Epithelial cell of esophagus (primary cell): ENCODE data around the gene BCKDHB.

Experiments used
- DNase-seq: peaks from one replicate; pipeline ENCODE4 v3.0.0; 2010; ENCODE audit warnings: low read depth
- H3K4me3 ChIP-seq: 2 replicates; pipeline ENCODE4 v1.5.1; 2011; ENCODE audit warnings: mild to moderate bottlenecking, low read length, control low read depth
- TF ChIP-seq, protein P1 (sequence below): IDR thresholded peaks from 2 replicates; pipeline ENCODE4 v1.5.1; 2011; ENCODE audit warnings: low read depth, mild to moderate bottlenecking, low read length, control low read depth, inconsistent platforms; ENCODE audit not compliant: insufficient read depth; ENCODE audit errors: missing control alignments

Gene BCKDHB

DNA sequence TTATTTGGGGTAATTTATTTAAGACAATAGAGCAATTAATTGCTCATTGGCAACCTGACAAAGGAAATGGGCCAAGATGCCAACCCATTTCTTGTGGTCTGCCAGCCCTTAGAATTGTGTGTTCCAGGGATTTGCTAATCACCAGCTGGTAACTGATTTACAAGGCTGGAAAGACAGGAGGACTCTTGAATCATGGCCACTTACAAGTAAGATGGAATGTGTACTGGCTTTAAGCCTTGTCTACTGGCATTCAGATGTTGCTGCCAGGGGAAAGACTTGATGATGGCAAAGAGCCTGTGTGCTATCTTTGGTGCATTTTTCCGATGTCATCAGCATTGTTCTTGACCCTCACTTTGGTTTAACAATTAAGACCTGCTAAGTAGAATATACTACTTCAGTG is 91.0 kb downstream of the BCKDHB start:
- no peak for DNase-seq

DNA sequence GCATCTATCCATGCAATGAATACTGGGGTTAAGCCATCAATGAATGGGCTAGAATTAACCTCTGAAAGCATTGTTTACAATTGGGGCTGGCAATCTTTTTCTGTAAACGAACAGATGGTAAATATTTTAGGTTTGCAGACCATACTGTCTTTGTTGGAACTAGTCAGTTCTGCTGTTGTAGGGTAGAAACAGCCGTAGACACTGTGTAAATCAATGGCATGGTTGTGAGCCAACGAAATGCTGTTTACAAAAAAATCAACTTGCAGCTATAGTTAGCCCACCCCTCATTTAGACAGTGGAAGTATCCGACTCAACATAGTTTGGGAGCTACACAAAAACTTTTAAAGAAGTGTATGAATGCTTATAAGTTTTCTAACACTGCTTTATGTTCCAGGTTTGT is 91.5 kb downstream of the BCKDHB start:
- DNase-seq, result no peak
- TF ChIP-seq, protein P1, sequence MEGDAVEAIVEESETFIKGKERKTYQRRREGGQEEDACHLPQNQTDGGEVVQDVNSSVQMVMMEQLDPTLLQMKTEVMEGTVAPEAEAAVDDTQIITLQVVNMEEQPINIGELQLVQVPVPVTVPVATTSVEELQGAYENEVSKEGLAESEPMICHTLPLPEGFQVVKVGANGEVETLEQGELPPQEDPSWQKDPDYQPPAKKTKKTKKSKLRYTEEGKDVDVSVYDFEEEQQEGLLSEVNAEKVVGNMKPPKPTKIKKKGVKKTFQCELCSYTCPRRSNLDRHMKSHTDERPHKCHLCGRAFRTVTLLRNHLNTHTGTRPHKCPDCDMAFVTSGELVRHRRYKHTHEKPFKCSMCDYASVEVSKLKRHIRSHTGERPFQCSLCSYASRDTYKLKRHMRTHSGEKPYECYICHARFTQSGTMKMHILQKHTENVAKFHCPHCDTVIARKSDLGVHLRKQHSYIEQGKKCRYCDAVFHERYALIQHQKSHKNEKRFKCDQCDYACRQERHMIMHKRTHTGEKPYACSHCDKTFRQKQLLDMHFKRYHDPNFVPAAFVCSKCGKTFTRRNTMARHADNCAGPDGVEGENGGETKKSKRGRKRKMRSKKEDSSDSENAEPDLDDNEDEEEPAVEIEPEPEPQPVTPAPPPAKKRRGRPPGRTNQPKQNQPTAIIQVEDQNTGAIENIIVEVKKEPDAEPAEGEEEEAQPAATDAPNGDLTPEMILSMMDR, result no peak
- H3K4me3 ChIP-seq, result no peak overlapping the region

More for the DNA sequence above, 91.0 kb downstream of the BCKDHB start:
- TF ChIP-seq, protein P1, result no peak
- H3K4me3 ChIP-seq, result no peak overlapping the region

DNA sequence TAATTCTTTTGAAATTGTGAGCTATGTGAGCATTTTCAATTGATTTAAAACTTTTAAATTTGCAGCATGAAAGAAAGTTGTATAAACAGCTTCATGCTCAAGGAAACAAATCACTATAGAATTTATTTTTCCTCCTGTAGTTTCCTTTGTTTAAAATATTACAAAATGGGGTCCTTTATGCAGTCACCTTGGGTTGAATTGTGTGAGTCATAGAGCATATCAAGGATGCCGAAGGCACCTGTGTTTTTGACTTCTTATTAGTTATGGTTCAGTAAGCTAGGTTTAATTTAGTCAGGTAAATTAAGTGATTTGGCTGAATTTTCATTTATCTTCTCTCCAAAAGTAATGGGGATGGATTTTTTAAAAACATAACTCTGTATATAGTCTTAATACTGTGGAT is 96.8 kb downstream of the BCKDHB start:
- no peak overlapping the region for H3K4me3 ChIP-seq
- TF ChIP-seq, protein P1, result no peak
- DNase-seq, result no peak

DNA sequence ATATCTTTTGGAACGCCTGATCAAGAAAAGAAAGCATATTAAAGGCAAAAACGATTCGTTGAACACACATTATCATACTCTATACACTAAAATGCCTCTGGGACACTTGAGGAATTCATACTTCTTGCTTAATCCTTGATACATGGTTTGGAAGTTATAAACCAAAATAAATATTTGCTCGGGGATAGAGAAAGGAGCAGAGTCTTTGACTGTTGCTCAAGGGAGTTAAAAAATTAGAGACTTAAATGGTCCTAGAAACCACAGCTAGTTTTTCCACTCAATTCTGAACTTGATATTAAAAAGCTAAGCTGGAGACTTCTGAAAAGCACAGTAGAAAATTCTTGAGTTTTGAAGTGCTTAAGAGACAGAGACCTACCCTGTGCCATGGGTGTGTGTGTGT is 98.9 kb downstream of the BCKDHB start:
- no peak overlapping the region for H3K4me3 ChIP-seq
- TF ChIP-seq, protein P1, result no peak
- no peak for DNase-seq

DNA sequence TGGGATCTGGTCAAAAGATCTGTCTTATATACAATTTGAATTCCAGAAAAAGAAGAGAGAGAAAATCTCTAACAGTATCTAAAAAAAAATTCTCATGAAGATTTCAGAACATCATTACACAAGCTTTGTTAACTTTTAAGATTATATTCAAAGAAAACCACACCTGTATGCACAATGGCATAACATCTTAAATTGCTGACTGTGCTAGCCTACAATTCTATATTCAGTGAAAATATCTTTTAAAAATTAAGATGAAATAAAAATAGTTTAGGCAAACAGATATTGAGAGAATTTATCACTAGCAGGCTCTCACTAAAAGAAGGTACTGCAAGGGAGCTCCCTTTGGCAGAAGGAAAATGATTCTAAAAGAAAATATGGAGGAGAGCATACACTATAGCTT is 100.3 kb downstream of the BCKDHB start:
- DNase-seq, result no peak
- TF ChIP-seq, protein P1, result no peak
- no peak overlapping the region for H3K4me3 ChIP-seq

DNA sequence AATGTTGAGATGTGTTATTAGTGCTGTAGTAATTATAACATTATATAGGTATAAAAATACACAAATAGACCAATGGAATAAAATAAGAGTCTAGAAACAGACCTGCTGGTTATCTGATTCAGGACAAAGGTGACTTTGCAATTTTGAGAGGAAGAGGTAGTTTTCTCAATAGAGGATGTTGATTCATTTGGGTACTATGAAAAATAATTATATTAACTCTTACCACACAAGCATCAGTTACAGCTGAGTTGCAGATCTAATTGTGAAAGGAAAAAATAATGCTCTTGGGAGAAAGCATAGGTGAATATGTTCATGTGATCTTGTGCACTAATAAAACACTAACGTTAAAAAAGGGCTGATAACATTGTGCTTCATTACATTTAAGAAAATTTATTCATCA is 103.0 kb downstream of the BCKDHB start:
- no peak overlapping the region for H3K4me3 ChIP-seq
- TF ChIP-seq, protein P1, result no peak
- no peak for DNase-seq

DNA sequence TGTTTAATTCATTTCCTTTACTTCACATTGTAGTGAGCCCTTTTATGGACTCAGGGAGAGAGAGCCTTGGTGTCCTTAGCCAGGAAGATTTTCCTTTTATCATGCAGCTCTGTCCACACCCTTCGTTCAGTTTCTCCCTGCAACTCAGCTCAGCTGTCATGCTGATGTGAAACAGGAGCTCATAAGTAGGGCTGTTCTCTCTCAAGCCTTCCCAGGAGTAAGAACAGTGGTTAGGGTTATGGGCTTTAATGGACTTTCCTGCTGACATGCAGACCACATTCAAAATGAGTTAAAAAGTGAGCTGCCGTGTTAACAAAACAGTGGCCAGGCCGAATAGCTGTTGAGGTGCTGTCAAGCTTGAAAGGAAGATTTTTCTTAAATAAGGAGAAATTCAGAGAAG is 104.1 kb downstream of the BCKDHB start:
- peak; percentile 20 for DNase-seq
- no peak overlapping the region for H3K4me3 ChIP-seq
- TF ChIP-seq, protein P1, result no peak
